ENCODE results near the gene NAP1L4.

NAP1L4 gene

DNA sequence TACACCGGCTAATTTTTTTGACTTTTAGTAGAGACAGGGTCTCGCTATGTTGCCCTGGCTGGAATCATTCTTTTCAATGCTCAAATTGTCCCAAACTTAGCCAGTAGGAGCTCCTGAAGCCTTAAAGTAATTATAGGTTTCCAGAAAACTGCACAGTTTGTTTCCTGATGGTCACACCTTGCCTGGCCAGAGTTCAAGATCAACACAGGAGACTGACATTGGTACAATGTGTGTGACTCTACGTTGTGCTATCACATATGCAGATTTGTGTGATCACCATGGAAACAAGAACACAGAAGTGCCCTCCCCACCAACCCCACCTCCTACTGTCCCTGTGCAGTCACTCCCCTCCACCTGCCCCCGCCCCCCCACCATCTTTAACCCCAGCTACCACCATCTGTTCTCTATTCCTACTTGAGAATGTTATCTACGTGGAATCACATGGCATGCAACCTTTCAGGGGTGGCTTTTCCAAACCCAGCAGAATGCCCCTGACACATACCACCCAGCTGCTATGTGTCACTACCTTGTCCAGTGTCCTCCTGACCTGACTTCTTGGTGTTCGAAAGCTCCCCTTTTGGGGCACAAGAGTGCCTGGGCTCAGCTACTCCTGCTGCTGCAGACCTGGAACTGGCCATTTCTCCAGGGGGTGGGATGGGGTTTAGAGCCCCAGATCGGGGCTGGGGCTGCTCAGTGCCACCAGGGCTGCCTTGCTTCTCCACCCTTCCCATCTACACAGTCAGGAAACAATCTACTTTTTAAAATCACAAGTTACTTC lies 6.1 kb upstream of the NAP1L4 start:
- H3K27ac ChIP-seq = peak overlapping the region; percentile 27; the same call in 1 of the 2 replicates
- TF ChIP-seq, protein P1, sequence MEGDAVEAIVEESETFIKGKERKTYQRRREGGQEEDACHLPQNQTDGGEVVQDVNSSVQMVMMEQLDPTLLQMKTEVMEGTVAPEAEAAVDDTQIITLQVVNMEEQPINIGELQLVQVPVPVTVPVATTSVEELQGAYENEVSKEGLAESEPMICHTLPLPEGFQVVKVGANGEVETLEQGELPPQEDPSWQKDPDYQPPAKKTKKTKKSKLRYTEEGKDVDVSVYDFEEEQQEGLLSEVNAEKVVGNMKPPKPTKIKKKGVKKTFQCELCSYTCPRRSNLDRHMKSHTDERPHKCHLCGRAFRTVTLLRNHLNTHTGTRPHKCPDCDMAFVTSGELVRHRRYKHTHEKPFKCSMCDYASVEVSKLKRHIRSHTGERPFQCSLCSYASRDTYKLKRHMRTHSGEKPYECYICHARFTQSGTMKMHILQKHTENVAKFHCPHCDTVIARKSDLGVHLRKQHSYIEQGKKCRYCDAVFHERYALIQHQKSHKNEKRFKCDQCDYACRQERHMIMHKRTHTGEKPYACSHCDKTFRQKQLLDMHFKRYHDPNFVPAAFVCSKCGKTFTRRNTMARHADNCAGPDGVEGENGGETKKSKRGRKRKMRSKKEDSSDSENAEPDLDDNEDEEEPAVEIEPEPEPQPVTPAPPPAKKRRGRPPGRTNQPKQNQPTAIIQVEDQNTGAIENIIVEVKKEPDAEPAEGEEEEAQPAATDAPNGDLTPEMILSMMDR (IDR thresholded peaks at IDR 0.05) = no peak
- no peak for TF ChIP-seq ZFX (IDR thresholded peaks at IDR 0.05; ENCODE audit: borderline replicate concordance)

DNA sequence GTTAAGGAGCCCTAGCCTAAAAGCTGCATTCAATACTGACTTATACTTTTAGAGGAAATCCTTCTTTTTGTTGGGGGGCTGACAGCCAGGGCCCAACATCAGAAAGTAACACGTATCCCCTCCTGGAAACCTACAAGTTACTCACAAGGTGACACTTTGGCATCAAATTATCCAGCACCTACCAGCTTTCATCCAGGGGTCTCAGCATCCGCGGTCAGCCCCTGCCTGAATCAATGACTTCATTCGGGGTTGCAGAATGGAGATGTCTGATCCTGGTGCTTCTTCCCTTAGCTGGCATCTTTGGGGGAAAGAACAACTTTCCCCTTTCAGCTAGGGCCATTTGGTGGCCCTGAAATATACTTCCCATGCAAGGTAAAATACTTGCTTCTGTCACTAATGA lies 5.3 kb upstream of the NAP1L4 start:
- no peak overlapping the region; the same call in 1 of the 2 replicates for H3K27ac ChIP-seq
- TF ChIP-seq ZFX (IDR thresholded peaks at IDR 0.05; ENCODE audit: borderline replicate concordance) = no peak
- TF ChIP-seq, protein P1 (IDR thresholded peaks at IDR 0.05) = no peak

DNA sequence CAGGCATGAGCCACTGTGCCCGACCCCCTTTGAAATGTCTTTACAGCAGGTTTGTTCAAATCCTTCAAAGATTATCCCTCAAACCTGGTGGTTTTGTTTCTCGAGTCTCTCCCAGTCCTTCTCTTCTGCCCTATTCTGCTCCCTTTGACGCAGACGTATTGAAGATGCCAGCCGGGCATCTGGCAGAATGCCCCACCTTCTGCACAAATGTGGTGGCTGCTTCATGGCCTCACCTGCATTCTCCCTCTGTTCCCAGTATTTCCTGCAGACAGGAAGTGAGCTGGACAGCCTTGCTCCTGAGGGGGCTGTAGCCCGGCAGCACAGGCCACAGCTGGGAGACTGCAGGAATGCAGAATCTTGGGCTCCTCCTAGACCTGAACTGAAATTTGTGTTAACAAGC lies 4.8 kb upstream of the NAP1L4 start:
- no peak overlapping the region for H3K27ac ChIP-seq
- TF ChIP-seq, protein P1 (IDR thresholded peaks at IDR 0.05) = no peak
- no peak for TF ChIP-seq ZFX (IDR thresholded peaks at IDR 0.05; ENCODE audit: borderline replicate concordance)

DNA sequence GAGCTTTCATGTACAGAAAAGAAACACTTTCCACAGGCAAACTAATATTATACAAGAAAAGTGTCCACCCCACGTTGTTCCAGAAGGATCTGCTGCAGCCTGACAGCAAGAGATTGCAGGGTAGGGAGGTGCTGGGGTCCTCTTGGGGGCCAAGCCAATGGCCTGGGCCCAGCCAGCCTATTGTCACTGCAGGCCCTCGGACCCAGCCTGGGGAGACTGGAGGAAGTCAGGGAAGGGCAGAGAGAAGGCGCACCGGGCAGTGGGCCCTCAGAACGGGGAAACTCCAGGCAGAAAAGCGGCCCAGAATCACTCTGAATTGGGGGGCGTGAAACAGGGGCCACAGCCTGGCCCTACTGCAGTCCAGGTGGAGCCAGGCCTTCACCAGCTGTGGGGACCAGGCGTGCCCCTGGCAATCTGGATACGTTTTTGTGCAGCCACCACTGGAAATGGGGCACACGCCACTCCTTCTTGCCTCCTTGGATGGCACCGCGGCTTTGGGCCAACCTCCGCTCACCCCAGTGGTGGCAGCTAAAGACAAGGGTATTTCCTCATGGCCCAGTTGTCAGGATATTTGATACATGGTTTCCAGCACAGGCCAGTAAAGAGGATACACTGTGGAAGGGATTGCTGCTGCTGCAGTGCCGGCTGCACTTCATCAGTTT lies 3.9 kb upstream of the NAP1L4 start:
- no peak overlapping the region for H3K27ac ChIP-seq
- TF ChIP-seq ZFX (IDR thresholded peaks at IDR 0.05; ENCODE audit: borderline replicate concordance) = no peak
- TF ChIP-seq, protein P1 (IDR thresholded peaks at IDR 0.05) = no peak

DNA sequence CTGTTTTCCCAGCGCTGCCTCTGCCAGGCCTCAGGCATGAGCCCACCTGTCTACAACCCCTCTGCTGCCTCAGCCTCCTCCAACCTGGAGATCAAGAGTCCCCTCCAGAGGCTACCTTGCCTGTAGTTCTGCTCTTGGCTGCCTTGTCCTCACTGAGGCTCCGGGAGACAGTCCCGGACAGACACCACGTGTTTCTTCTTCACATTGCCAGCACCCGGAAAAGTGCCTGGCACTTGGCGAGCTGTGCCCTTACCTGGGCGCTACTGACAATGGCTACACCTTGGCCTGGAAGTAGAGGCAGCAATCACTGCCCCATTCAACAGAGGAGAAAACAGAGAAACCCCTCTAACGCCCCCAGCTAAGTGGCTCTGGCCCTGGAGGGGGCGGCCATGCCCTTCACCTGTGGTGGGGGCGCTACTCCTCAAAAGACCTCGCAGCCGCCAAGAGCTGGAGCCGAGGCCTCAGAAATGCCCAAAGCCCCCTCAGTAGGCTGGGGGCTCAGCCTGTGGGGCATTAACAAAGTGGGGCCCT lies 3.0 kb upstream of the NAP1L4 start:
- TF ChIP-seq, protein P1 (IDR thresholded peaks at IDR 0.05) = no peak
- no peak for TF ChIP-seq ZFX (IDR thresholded peaks at IDR 0.05; ENCODE audit: borderline replicate concordance)
- no peak overlapping the region for H3K27ac ChIP-seq

DNA sequence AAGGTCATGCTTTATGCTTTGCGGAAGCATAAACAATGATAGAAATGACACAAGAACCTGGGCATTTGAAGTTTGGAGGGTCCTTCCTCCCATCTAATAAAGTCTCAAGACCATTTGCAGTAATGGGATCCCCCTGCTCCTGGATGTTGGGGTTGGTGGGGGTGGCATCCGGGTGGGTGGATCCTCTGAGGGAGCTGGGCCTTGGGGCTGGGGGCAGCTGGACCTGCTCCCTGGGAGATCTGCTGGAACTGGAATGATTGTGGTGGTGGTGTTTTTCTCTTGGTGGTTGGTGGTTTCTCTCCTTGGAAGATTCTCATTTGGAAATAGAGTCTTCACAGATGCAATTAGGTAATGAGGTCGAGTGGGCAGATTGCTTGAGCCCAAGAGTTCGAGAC lies 2.2 kb upstream of the NAP1L4 start:
- H3K27ac ChIP-seq = no peak overlapping the region
- TF ChIP-seq ZFX (IDR thresholded peaks at IDR 0.05; ENCODE audit: borderline replicate concordance) = no peak
- TF ChIP-seq, protein P1 (IDR thresholded peaks at IDR 0.05) = no peak

DNA sequence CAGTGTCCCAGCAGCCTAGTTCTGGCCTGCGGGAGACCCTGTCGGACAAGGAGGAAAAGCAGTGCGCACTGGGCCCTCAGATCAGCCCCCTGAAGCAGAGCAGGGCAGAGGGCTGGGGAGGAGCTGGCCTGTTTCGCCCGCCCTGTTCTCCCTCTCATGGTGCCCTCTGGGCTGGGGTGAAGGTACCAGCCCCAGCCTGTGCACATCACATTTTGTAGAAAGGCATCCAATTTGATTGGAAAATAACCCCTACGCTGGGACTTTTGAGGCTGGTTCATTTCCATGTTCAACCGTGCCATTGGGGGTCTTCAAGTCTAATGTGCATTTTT lies 832 bp upstream of the NAP1L4 start:
- TF ChIP-seq, protein P1 (IDR thresholded peaks at IDR 0.05) = no peak
- TF ChIP-seq ZFX (IDR thresholded peaks at IDR 0.05; ENCODE audit: borderline replicate concordance) = no peak
- H3K27ac ChIP-seq = peak overlapping the region; percentile 94

All from 22Rv1 (cell line).